ENCODE data around the gene PLK5.

The PLK5 gene

DNA sequence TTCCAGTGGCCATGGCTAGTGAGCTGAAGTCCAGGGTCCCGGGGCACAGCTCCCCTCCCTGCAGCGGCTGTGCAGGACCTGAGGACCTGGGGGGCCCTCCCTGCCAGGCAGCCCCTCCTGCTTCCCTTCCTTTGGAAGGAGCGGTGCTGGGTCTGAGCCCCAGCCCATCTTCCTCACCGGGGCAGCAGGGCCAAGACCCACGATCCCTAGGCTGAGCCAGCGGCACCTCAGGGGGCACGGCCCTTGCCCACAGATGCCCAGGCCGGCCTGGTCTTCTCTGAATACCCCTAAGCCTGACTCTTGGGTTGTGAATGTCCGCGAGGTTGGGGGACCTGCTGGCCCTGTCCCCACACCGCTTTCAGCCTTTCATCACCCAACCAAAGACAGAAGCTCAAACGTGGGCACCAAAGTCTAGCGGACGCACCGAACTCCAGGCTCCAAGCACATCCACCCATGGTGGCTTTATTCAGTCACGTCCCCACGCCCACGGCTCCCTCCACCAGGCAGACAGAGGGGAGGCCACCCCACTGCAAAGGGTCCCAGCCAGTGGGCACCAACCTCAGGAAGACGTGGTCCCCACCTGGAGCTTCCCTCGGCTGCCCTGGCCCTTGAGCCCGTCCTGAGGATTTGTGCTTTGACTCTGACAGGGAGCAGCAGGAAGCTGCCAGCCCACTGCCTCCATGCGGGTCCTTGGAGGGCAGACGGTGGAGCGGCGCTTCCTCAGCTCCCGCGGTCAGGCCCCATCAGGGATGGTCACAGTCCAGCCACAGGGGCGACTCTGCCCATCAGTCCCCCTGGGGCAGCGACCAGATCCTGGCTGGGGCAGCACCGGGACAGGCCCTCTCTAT lies 52.6 kb downstream of the PLK5 start:
- DNase-seq (ENCODE audit: low read depth in 2 of 2, low spot score in 1 of 2) = no peak

DNA sequence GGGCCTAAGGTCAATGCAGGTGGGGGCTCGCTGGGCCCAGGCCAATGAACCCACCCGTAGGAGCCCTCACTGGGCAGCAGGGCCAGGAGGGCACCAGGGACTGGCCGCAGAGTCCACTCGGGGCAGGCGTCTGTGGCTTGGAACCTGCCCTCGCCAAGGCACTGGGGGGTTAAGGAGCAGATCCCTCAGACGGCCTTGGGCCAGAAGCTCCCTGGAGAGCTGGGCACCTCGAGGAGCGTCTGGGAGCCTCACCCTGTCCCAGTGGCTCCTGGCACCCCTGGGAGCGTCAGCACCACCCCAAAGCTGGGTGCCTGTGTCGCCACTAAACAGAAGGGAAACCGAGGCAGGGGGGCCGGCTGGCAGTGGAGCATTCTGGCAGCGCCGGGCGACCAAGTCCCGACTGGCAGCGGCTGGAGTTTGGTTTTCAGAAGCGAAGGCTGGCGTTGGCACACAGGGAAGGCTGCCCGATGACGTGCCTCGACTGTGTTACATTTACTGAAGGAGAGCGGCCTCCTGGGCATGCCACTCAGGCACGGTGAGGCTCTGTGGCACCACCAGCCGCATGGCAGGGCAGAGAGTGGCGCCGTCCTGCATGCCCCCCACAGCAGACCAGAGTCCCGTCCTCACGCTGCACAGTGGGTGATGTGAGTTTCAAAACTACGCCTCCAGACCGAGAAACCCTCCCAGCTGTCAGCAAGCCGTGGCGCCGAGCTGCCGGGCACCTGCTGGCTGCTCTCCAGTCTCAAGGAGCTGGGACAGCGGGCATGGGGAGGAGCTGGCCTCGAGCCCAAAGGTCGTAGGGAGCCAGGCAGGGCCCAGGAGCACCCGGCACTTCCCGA lies 53.4 kb downstream of the PLK5 start:
- DNase-seq (ENCODE audit: low read depth in 2 of 2, low spot score in 1 of 2) = no peak

GRCh38 chr19:1577929-1578618 lies 54.2 kb downstream of the PLK5 start:
- DNase-seq (ENCODE audit: low read depth in 2 of 2, low spot score in 1 of 2) = no peak

DNA sequence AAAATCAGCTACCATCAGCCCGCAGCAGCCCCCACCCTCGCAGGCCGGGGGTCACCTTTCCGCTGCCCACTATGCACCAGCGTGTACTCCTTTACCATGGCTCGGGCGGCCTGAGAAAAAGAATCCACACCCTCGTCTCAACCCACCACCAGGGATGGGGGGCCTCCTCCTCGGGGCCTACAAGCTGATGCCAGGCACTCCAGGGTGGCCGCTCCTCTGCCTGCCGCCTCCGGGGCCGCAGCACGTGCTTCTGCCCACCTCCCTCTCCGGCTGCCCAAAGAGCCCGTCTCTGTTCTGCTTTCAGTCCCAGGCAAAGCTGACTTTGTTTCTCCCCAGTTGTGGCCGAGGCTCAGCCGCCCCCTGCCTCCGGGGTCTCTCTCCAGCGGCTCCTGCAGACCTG lies 55.3 kb downstream of the PLK5 start:
- DNase-seq (ENCODE audit: low read depth in 2 of 2, low spot score in 1 of 2) = no peak

DNA sequence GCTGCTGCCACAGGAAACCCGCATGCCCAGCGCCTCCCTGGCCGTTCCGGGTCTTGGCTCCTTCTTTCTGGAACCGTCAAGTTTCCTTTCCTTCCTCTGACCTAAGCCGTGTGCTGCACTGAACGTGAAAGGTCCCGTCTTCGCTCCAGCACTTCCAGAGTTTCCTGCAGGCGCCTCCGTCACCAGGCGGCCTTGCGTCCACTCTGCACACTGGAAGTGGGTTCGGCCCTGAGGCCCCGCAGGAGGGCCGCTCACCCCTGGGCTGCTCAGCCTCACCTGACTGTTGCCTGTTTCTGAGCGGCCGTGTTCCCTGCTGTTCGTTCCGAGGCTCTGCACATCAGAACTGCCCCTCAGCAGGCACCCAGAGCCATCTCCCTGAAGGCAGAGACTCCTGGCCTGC lies 56.5 kb downstream of the PLK5 start:
- no peak for DNase-seq (ENCODE audit: low read depth in 2 of 2, low spot score in 1 of 2)

DNA sequence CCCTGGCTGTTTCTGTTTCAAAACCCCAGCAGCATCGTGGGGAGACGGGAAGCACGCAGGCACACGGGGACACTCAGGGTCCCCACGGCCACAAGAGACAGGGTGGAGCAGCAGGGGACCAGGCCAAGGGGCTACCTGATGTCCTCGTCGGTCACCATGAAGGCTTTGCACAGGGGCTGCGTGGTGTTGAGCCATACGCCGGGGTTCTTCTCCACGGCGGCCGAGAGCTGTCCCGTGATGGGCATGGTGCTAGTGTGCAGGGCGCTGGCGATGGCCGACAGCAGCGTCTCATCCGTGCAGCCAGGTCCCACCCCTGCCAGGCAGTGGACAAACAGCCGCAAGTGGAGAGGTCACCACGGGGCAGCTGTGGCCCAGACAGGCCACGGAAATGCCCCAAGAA lies 57.1 kb downstream of the PLK5 start:
- no peak for DNase-seq (ENCODE audit: low read depth in 2 of 2, low spot score in 1 of 2)

DNA sequence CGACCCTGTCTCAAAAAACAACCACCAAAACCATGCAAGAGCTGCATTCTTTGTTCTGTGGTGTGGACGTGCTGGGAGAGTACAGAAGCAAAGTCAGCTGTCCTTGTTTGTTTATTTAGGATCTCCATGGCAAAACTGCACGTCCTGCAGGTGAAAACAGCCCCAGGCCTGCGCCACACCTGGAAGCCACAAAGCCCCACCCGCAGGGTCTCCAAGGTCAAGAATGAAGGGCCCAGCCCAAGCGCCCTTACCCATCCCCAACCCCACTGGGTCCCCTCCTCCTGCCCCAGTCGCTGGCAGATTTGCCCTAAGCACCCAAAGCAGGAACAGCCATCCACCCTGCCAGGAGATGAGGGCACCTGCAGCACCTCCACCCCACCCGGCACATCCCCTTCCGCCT lies 58.3 kb downstream of the PLK5 start:
- DNase-seq (ENCODE audit: low read depth in 2 of 2, low spot score in 1 of 2) = no peak

DNA sequence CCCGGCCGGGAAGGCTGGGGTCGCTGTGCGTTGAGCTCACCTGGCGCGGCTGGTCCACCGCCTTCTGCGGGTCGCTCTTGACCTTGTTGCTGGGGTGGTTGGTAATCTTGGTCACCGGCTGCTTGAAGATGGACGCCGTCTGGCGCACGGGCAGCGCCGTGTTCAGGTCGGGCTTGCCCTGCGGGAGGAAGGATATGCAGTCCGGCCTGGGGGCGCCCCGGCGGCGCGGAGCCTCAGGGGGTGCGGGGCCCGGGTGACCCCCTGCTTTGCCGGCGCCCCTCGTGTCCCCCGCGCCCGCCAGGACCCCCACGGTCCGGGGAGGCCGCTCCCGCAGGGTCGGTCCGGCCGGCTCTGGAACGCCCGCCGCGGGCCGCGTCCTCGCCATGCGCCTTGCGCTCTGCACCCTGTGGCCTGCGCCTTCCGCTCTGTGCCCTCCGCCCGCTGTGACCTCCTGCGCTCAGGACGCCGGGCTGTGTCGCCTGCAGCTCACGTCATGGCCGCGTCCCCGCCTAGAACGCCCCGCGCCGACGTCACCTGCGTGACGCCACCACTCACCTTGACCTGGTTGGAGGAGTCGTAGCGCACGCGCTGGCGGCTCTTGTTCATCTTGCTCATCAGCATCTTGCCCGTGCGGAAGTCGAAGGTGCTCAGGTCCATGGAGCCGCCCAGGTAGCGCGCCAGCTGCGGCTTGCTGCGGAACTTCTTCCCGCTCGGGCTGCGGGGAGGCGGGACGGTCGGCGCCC lies 60.8 kb downstream of the PLK5 start:
- DNase-seq (ENCODE audit: low read depth in 2 of 2, low spot score in 1 of 2) = no peak

DNA sequence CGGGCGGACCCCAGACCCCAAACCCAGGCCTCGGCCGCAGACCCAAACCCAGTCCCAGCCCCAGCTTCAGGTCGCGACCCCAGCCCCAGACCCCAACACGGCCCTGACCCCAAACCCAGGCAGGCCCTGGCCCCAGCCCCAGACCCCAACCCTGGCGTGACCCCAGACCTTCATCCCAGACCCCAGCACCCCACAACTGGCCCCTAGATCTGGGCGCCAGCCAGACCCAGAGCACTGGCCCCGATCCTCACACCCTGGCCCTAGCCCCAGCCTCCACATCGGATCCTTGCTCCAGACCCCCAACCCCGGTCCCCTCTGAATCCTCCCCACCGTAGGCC lies 61.3 kb downstream of the PLK5 start:
- DNase-seq (ENCODE audit: low read depth in 2 of 2, low spot score in 1 of 2) = no peak

Data from stimulated activated CD8-positive, alpha-beta memory T cell treated with anti-CD3 and anti-CD28 coated beads, Interleukin-4, amount 100 ng/mL, for 1 hour (primary cell).